SK-N-SH (cell line): ENCODE results near the gene FASLG.

Experiments
- CTCF ChIP-seq: fragments of 200-600 bp; sonication (generic); IDR thresholded peaks from 2 replicates; pipeline ENCODE4 v1.6.1; 2017; ENCODE audit warnings: antibody characterized with exemption, mild to moderate bottlenecking, moderate library complexity
- ELF1 ChIP-seq: IDR thresholded peaks from 2 replicates; pipeline ENCODE4 v1.4.0; 2012
- MEF2A ChIP-seq: IDR thresholded peaks from 2 replicates; pipeline ENCODE4 v1.4.0; 2012; ENCODE audit warnings: low read depth, borderline replicate concordance
- RFX5 ChIP-seq: IDR thresholded peaks from 2 replicates; pipeline ENCODE4 v1.6.1; 2012; ENCODE audit warnings: mild to moderate bottlenecking, improper control_type of control experiment, low read length

GRCh38 chr1:172671591-172671990 is 12.7 kb downstream of the FASLG start:
- TF ChIP-seq ELF1 (no peak), MEF2A (no peak), CTCF (no peak), RFX5 (no peak)
